Glutamatergic neuron (in vitro differentiated cells): Measurements from ENCODE around the gene PRELID3B. TPM values are rescaled to one million over a fixed set of nuclear protein-coding genes. Genes with fewer than 3 reads are reported as not detected.

ENCODE experiments used
- DNase-seq: peaks from one replicate; pipeline ENCODE4 v3.0.0; 2022
- H3K27ac Mint-ChIP-seq: one replicate; pipeline ENCODE4 v1.8.0; 2020; ENCODE audit warnings: mild to moderate bottlenecking, mixed read lengths, inconsistent platforms; ENCODE audit not compliant: unreplicated experiment
- H3K27me3 Mint-ChIP-seq: one replicate; pipeline ENCODE4 v1.8.0; 2020; ENCODE audit warnings: mild to moderate bottlenecking, moderate library complexity, mixed read lengths, inconsistent platforms; ENCODE audit not compliant: unreplicated experiment
- H3K36me3 Mint-ChIP-seq: one replicate; pipeline ENCODE4 v1.8.0; 2020; ENCODE audit warnings: mild to moderate bottlenecking, mixed read lengths, inconsistent platforms; ENCODE audit not compliant: unreplicated experiment
- H3K4me1 Mint-ChIP-seq: one replicate; pipeline ENCODE4 v1.8.0; 2020; ENCODE audit warnings: mild to moderate bottlenecking, low read depth, mixed read lengths, inconsistent platforms; ENCODE audit not compliant: unreplicated experiment
- H3K4me3 Mint-ChIP-seq: one replicate; pipeline ENCODE4 v1.8.0; 2020; ENCODE audit warnings: mild to moderate bottlenecking, mixed read lengths, inconsistent platforms; ENCODE audit not compliant: unreplicated experiment
- H3K9me3 Mint-ChIP-seq: one replicate; pipeline ENCODE4 v1.8.0; 2020; ENCODE audit warnings: mild to moderate bottlenecking, moderate library complexity, mixed read lengths, inconsistent platforms; ENCODE audit not compliant: unreplicated experiment
- CTCF ChIP-seq: fragments of 200-600 bp; sonication (generic); IDR thresholded peaks from one replicate; pipeline ENCODE4 v1.5.0; 2021; ENCODE audit not compliant: partially characterized antibody, unreplicated experiment
- total RNA-seq: library from RNA; stranded (reverse); fragmentation: NEBNext Ultra II Directional; extraction: Animal tissue kit (Norgen Biotek cat#: 25700); gene quantifications from one replicate; pipeline ENCODE4 v1.2.1, GENCODE V29; 2021; ENCODE audit not compliant: unreplicated experiment

PRELID3B gene
- total RNA-seq, 1 donor from 2014 or later = 65.5 TPM

- no peak for DNase-seq
- no peak for TF ChIP-seq CTCF
- Mint-ChIP-seq H3K27ac (no peak overlapping the region), H3K4me1 (peaks cover 5% of the 10 kb centered on the region), H3K4me3 (no peak overlapping the region), H3K9me3 (no peaks in the 10 kb centered on the region), H3K27me3 (peaks cover 1% of the 10 kb centered on the region), H3K36me3 (no peaks in the 10 kb centered on the region)
These were observed 25.9 kb upstream of the PRELID3B start for GRCh38 chr20:59068534-59068933.

DNA sequence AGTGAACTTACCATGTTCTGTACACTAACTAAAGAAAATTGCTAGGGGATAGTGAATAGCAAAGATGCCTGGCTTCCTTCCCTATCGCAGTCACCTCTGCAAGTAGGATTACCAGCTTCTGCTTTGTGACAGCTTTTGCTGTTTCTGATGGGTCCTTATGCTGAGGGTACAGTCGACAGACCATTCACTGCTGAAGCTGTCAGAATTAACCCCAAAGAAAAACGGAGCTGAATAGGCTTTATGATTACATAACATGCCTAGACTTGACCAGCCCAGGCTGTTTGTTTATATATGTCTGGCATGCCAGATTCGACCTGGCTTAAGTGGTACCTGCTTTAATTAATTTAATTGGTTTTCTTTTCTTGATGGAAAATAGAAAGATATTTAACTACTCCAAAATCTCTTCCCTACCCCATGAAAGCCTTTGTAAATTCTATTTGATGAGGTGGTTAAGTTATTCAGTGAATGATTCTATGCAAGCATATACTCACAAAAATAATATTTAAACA, 21.7 kb upstream of the PRELID3B start:
- peaks cover 10% of the 10 kb centered on the region for H3K4me1 Mint-ChIP-seq
- TF ChIP-seq CTCF = no peak
- no peak for DNase-seq
- no peaks in the 10 kb centered on the region for H3K9me3 Mint-ChIP-seq
- peaks cover 4% of the 10 kb centered on the region for H3K27me3 Mint-ChIP-seq
- H3K4me3 Mint-ChIP-seq = no peak overlapping the region
- no peaks in the 10 kb centered on the region for H3K36me3 Mint-ChIP-seq
- H3K27ac Mint-ChIP-seq = no peak overlapping the region

DNA sequence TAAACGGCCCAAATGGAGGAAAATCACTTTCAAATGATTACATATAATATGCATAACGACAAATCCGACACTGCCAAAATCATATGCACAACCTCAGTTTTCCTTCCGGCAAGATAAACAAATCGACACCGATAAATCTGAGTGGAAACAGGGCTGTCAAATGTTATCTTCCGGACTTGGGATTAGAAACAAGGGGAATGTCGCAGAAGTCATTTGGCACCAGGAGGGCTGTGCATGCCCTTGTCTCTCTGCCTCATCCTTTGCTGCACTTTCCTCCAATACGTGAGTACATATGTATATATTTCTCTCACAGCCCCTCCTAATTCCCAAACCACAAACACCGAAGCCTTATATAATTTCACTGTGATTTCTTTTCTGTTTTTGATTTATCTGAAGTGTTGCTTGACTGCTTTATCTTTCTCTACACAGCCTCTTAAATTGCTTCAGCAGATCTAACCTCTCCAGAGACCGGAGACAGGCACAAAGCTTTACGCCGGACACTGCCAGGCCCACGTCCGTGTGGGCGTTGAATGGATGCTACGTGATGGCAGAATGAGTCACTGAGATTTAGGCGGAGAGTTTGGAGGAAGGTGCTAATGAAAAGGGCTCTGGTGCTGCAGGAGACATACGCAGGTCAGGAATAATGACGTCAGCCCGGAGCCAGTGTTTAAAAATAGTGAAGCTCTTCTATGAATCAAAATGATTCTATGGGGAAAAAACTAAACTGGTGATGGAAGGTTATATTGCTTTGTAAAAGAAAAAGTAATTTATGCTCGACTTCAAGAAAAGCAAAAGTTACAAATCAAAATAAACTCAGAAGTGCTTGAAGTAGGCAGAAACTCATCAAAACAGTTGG, 21.0 kb upstream of the PRELID3B start:
- DNase-seq = no peak
- peaks cover 10% of the 10 kb centered on the region for H3K4me1 Mint-ChIP-seq

GRCh38 chr20:59062081-59062480, 19.5 kb upstream of the PRELID3B start:
- Mint-ChIP-seq H3K36me3 (no peaks in the 10 kb centered on the region), H3K27me3 (peaks cover 4% of the 10 kb centered on the region), H3K9me3 (no peaks in the 10 kb centered on the region), H3K27ac (no peak overlapping the region), H3K4me1 (peaks cover 10% of the 10 kb centered on the region), H3K4me3 (no peak overlapping the region)
- no peak for TF ChIP-seq CTCF
- DNase-seq = no peak

More for the DNA sequence above, 21.0 kb upstream of the PRELID3B start:
- Mint-ChIP-seq H3K27me3 (peaks cover 4% of the 10 kb centered on the region), H3K36me3 (no peaks in the 10 kb centered on the region), H3K9me3 (no peaks in the 10 kb centered on the region), H3K4me3 (no peak overlapping the region), H3K27ac (peak overlapping the region; percentile 12)
- TF ChIP-seq CTCF = no peak

DNA sequence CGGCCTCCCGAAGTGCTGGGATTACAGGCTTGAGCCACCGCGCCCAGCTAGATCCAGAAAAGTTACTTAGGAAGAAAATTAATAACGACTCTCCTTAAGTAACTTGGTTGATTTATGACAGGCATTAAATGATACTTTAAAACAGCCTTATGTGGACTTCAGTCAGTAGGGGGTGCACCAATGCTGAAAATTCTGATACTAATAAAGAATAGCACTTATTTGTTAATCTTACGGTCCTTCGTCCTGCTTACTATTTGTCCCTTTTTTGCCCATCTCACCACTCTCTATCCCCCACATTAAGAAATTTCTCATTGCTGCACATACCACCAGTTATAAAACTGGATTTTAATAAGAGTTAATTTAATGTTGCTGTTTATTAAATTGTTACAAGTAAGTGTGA, 12.7 kb upstream of the PRELID3B start:
- Mint-ChIP-seq H3K27me3 (peaks cover 7% of the 10 kb centered on the region), H3K4me1 (peaks cover 12% of the 10 kb centered on the region), H3K9me3 (peaks cover 2% of the 10 kb centered on the region), H3K4me3 (no peak overlapping the region), H3K27ac (no peak overlapping the region), H3K36me3 (peaks cover 5% of the 10 kb centered on the region)
- TF ChIP-seq CTCF = no peak
- no peak for DNase-seq
